SU-DHL-6 (cell line): Measurements from ENCODE around the gene ARHGEF37.
"Not testable (repeated sequence)": the region's sequence is repeated elsewhere in the genome, so short reads cannot be mapped to it uniquely, and the experiment has no call there.

Experiments used
- H2AFZ ChIP-seq: fragments of 200-600 bp; sonication (generic); 2 replicates; pipeline ENCODE4 v1.6.1; 2014; ENCODE audit warnings: low read depth, mild to moderate bottlenecking, moderate library complexity, mixed read lengths, antibody characterized with exemption, low read length; ENCODE audit not compliant: severe bottlenecking
- H3F3A ChIP-seq: fragments of 200-600 bp; shearing (Covaris generic); 2 replicates; pipeline ENCODE4 v1.6.0; 2016; ENCODE audit warnings: antibody characterized with exemption, mild to moderate bottlenecking; ENCODE audit not compliant: insufficient read depth
- H3K27ac ChIP-seq: fragments of 200-600 bp; sonication (generic); 2 replicates; pipeline ENCODE4 v1.5.1; 2016; ENCODE audit warnings: low read depth, mild to moderate bottlenecking, low read length, moderate library complexity, mixed read lengths
- H3K27me3 ChIP-seq: fragments of 200-600 bp; sonication (generic), shearing (Covaris generic); 2 replicates; pipeline ENCODE4 v1.6.0; 2014; ENCODE audit warnings: mild to moderate bottlenecking, low read length
- H3K36me3 ChIP-seq: fragments of 200-600 bp; sonication (generic); 2 replicates; pipeline ENCODE4 v1.6.1; 2014; ENCODE audit warnings: mild to moderate bottlenecking, low read length, mixed read lengths
- H3K4me2 ChIP-seq: fragments of 300-600, 200-600 bp; shearing (Covaris generic), sonication (generic); 2 replicates; pipeline ENCODE4 v1.6.0; 2014; ENCODE audit warnings: low read length, low read depth, mild to moderate bottlenecking; ENCODE audit not compliant: poor library complexity, severe bottlenecking
- H3K4me3 ChIP-seq: fragments of 200-600 bp; sonication (generic); 2 replicates; pipeline ENCODE4 v1.5.1; 2014; ENCODE audit warnings: antibody characterized with exemption, low read length, mild to moderate bottlenecking, mixed read lengths; ENCODE audit not compliant: insufficient read depth, poor library complexity, severe bottlenecking
- H3K79me2 ChIP-seq: fragments of 200-600 bp; sonication (generic); 2 replicates; pipeline ENCODE4 v1.6.1; 2014; ENCODE audit warnings: mild to moderate bottlenecking, low read length, moderate library complexity; ENCODE audit not compliant: insufficient read depth
- H3K9ac ChIP-seq: fragments of 200-600 bp; sonication (generic); 2 replicates; pipeline ENCODE4 v1.7.0; 2014; ENCODE audit warnings: mild to moderate bottlenecking, low read length
- H3K9me2 ChIP-seq: fragments of 200-600 bp; sonication (generic); replicated peaks from 2 replicates; pipeline ENCODE4 v1.6.1; 2014; ENCODE audit warnings: low read length; ENCODE audit not compliant: insufficient read depth
- H3K9me3 ChIP-seq: fragments of 200-600 bp; sonication (generic); 2 replicates; pipeline ENCODE4 v1.6.1; 2014; ENCODE audit warnings: low read length, mixed read lengths; ENCODE audit not compliant: insufficient read depth
- H4K20me1 ChIP-seq: fragments of 200-600 bp; sonication (generic); 2 replicates; pipeline ENCODE4 v1.6.1; 2014; ENCODE audit warnings: low read depth, mild to moderate bottlenecking, antibody characterized with exemption, low read length, moderate library complexity, mixed read lengths
- EZH2phosphoT487 ChIP-seq: fragments of 200-600 bp; sonication (generic), shearing (Covaris generic); conservative IDR thresholded peaks from 2 replicates; pipeline ENCODE4 v1.6.1; 2018; ENCODE audit warnings: mild to moderate bottlenecking, antibody characterized with exemption, low read length, moderate library complexity, mixed read lengths
- TF ChIP-seq, protein P1 (sequence below): fragments of 200-600 bp; sonication (generic); IDR thresholded peaks from one replicate; pipeline ENCODE4 v1.5.1; 2017; ENCODE audit warnings: antibody characterized with exemption, mild to moderate bottlenecking, low read length, moderate library complexity; ENCODE audit not compliant: insufficient read depth, poor library complexity, severe bottlenecking

The ARHGEF37 gene, protein sequence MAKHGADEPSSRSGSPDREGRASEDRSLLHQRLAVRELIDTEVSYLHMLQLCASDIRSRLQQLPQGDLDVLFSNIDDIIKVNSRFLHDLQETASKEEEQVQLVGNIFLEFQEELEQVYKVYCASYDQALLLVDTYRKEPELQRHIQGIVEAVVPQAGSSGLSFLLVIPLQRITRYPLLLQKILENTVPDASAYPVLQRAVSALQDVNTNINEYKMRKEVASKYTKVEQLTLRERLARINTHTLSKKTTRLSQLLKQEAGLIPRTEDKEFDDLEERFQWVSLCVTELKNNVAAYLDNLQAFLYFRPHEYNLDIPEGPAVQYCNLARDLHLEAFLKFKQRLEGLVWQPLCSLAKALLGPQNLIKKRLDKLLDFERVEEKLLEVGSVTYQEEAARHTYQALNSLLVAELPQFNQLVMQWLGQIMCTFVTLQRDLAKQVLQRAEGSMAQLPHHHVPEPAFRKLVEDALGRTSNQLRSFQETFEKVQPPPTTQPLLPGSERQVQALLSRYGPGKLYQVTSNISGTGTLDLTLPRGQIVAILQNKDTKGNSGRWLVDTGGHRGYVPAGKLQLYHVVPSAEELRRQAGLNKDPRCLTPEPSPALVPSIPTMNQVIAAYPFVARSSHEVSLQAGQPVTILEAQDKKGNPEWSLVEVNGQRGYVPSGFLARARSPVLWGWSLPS

DNA sequence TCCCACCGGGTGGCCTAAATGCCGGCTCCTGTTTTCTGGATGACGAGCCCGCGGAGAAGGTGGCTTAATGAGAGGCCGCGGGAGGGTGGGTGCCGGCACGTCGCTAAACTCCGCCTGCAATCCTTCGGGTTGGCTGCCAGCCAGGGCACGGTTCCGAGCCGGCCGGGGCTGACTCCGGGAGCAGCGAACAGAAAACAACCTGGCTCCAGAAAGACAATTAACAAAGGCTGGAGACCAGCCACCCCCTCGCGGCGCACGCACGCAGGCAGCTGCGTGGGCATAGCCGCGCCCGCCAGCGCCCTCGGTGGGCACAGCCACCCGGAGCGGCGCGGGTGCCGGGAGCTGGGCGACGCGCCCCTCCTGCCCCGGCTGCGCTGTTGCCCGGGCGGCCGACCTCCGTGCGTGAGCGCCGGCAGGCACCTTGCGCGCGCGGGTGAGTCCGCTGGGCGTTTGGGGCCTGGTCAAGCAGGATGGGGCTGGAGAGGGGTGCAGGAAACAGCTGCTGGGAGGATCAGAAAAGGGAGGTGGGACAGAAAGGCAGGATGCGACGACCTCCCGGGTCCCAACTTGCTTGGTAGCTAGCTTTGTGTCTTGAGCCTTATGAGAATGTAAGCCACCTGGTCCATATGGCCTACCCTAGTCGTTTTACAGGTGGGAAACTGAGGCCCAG is at the start of gene ARHGEF37:
Gene ARHGEF37, plus strand, starts transcription at position 307 of the 670 bp plus-strand sequence. CDS start 16,272 bp downstream, outside the sequence.
- Histone ChIP-seq H2AFZ (peak within 1 kb of the TSS; percentile 30), H3K4me2 (peak within 1 kb of the TSS; percentile 26), H3F3A (no peaks in the 10 kb centered on the region), H3K27ac (no peak within 1 kb of the TSS), H3K36me3 (no peaks in the 10 kb centered on the region), H3K9me3 (no peaks in the 10 kb centered on the region), H3K4me3 (no peak within 1 kb of the TSS), H3K9ac (no peak within 1 kb of the TSS), H3K27me3 (no peaks in the 10 kb centered on the region), H3K9me2 (no peaks in the 10 kb centered on the region), H3K79me2 (no peaks in the 10 kb centered on the region), H4K20me1 (no peaks in the 10 kb centered on the region)
- 0 out of 2 replicates have a peak, but pooled peaks have one; percentile 80 for TF ChIP-seq EZH2phosphoT487
- TF ChIP-seq, protein P1, sequence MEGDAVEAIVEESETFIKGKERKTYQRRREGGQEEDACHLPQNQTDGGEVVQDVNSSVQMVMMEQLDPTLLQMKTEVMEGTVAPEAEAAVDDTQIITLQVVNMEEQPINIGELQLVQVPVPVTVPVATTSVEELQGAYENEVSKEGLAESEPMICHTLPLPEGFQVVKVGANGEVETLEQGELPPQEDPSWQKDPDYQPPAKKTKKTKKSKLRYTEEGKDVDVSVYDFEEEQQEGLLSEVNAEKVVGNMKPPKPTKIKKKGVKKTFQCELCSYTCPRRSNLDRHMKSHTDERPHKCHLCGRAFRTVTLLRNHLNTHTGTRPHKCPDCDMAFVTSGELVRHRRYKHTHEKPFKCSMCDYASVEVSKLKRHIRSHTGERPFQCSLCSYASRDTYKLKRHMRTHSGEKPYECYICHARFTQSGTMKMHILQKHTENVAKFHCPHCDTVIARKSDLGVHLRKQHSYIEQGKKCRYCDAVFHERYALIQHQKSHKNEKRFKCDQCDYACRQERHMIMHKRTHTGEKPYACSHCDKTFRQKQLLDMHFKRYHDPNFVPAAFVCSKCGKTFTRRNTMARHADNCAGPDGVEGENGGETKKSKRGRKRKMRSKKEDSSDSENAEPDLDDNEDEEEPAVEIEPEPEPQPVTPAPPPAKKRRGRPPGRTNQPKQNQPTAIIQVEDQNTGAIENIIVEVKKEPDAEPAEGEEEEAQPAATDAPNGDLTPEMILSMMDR: no peak

GRCh38 chr5:149532413-149532812 is 48.9 kb upstream of the ARHGEF37 start:
- Histone ChIP-seq H4K20me1 (peaks cover 54% of the 10 kb centered on the region), H3K4me3 (no peak overlapping the region), H3K9ac (no peak overlapping the region), H3F3A (no peaks in the 10 kb centered on the region), H3K36me3 (peaks cover 3% of the 10 kb centered on the region; the same call in 1 of the 2 replicates), H3K79me2 (peaks cover 100% of the 10 kb centered on the region), H3K9me3 (no peaks in the 10 kb centered on the region), H3K4me2 (no peak overlapping the region), H3K9me2 (no peaks in the 10 kb centered on the region), H3K27ac (no peak overlapping the region), H2AFZ (no peak overlapping the region), H3K27me3 (no peaks in the 10 kb centered on the region)
- TF ChIP-seq EZH2phosphoT487: no peak
- TF ChIP-seq, protein P1: no peak

DNA sequence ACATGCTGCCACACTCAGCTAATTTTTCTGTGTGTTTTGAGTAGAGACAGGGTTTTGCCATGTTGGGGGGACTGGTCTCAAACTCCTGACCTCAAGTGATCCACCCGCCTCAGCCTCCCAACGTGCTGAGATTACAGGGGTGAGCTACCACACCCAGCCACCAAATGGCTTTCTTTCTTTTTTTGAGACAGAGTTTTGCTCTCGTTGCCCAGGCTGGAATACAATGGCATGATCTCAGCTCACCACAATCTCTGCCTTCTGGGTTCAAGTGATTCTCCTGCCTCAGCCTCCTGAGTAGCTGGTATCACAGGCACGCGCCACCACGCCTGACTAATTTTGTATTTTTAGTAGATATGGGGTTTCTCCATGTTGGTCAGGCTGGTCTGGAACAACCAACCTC is 45.5 kb upstream of the ARHGEF37 start:
- not testable (repeated sequence) for H3K4me3 ChIP-seq, H3K9ac ChIP-seq, H3K9me3 ChIP-seq, H3F3A ChIP-seq, H2AFZ ChIP-seq, H3K9me2 ChIP-seq, H3K4me2 ChIP-seq, H3K36me3 ChIP-seq, H3K27me3 ChIP-seq, H3K27ac ChIP-seq
- Histone ChIP-seq H3K79me2 (peaks cover 98% of the 10 kb centered on the region), H4K20me1 (peaks cover 42% of the 10 kb centered on the region)
